Stimulated activated CD8-positive, alpha-beta memory T cell treated with anti-CD3 and anti-CD28 coated beads, Interleukin-12 subunit alpha, Interleukin-12 subunit beta, amount 100 ng/mL, for 1 hour (primary cell): ENCODE measurements around the gene PTTG1IP.

Experiments
- DNase-seq: peaks from one replicate; pipeline ENCODE4 v3.0.0-alpha.2; 2020; ENCODE audit warnings: low read depth

Gene PTTG1IP

GRCh38 chr21:44819283-44820243 is 53.9 kb downstream of the PTTG1IP start:
- no peak for DNase-seq

- DNase-seq: no peak
These were observed 54.9 kb downstream of the PTTG1IP start for GRCh38 chr21:44818640-44819011.

- DNase-seq: peak; percentile 71
These were observed 55.4 kb downstream of the PTTG1IP start, which contains the start of gene SUMO3 for GRCh38 chr21:44817914-44818639. TSS of gene SUMO3 (minus strand) at chr21:44818062. CDS start at chr21:44817968, 94 bp downstream.

GRCh38 chr21:44817506-44817880 is 56.0 kb downstream of the PTTG1IP start:
- peak; percentile 88 for DNase-seq

- DNase-seq: no peak
These were observed 56.6 kb downstream of the PTTG1IP start for GRCh38 chr21:44816761-44817505.

- DNase-seq: no peak
These were observed 57.5 kb downstream of the PTTG1IP start for GRCh38 chr21:44815852-44816628.

GRCh38 chr21:44815225-44815624 is 58.3 kb downstream of the PTTG1IP start:
- DNase-seq: no peak

GRCh38 chr21:44814498-44815023 is 58.9 kb downstream of the PTTG1IP start:
- DNase-seq: no peak

GRCh38 chr21:44813727-44814126 is 59.8 kb downstream of the PTTG1IP start:
- no peak for DNase-seq

- DNase-seq: no peak
These were observed 60.3 kb downstream of the PTTG1IP start for GRCh38 chr21:44813149-44813548.

- no peak for DNase-seq
These were observed 60.9 kb downstream of the PTTG1IP start for GRCh38 chr21:44812640-44813039.

- DNase-seq: no peak
These were observed 62.7 kb downstream of the PTTG1IP start for GRCh38 chr21:44810779-44811178.

- no peak for DNase-seq
These were observed 67.6 kb downstream of the PTTG1IP start for GRCh38 chr21:44805859-44806258.

- DNase-seq: no peak
These were observed 68.3 kb downstream of the PTTG1IP start for GRCh38 chr21:44805226-44805625.

GRCh38 chr21:44804762-44805161 is 68.7 kb downstream of the PTTG1IP start:
- DNase-seq: no peak

GRCh38 chr21:44803651-44804050 is 69.8 kb downstream of the PTTG1IP start:
- no peak for DNase-seq

GRCh38 chr21:44802396-44803153 is 70.9 kb downstream of the PTTG1IP start:
- no peak for DNase-seq

GRCh38 chr21:44801468-44802395 is 71.8 kb downstream of the PTTG1IP start, which contains the start of gene UBE2G2:
TSS of gene UBE2G2 (minus strand) at chr21:44801820. CDS start at chr21:44801748, 72 bp downstream.
- peak; percentile 78 for DNase-seq

- no peak for DNase-seq
These were observed 72.5 kb downstream of the PTTG1IP start for GRCh38 chr21:44800971-44801467.
